Hypothalamus (tissue), 51 donors: Measurements from ENCODE around the gene SSH2.

Experiments used
- DNase-seq, 51 donors: peaks; one replicate each; lab custom pipeline; 2025; lab: John Stamatoyannopoulos, UW

The SSH2 gene

GRCh38 chr17:29844339-29845048 is 85.5 kb downstream of the SSH2 start:
- DNase-seq, result no peak

GRCh38 chr17:29840884-29841283 is 89.1 kb downstream of the SSH2 start:
- DNase-seq, result no peak

- DNase-seq, result no peak
These were observed 90.4 kb downstream of the SSH2 start for GRCh38 chr17:29839656-29840055.

- DNase-seq, result peak in 21 of 51 donors; percentile 2 to 48 (median 16)
These were observed 91.1 kb downstream of the SSH2 start for GRCh38 chr17:29838961-29839360.

GRCh38 chr17:29837531-29837930 is 92.5 kb downstream of the SSH2 start:
- no peak for DNase-seq

- no peak for DNase-seq
These were observed 93.4 kb downstream of the SSH2 start for GRCh38 chr17:29836643-29837042.

- no peak for DNase-seq
These were observed 94.3 kb downstream of the SSH2 start for GRCh38 chr17:29835435-29836351.

GRCh38 chr17:29833801-29834200 is 96.2 kb downstream of the SSH2 start:
- DNase-seq, result no peak

GRCh38 chr17:29828676-29829284 is 101.2 kb downstream of the SSH2 start:
- DNase-seq, result no peak

- DNase-seq, result no peak
These were observed 102.8 kb downstream of the SSH2 start for GRCh38 chr17:29827179-29827578.

GRCh38 chr17:29826114-29826692 is 103.8 kb downstream of the SSH2 start:
- no peak for DNase-seq

GRCh38 chr17:29825604-29826003 is 104.4 kb downstream of the SSH2 start:
- no peak for DNase-seq

GRCh38 chr17:29821897-29822296 is 108.1 kb downstream of the SSH2 start:
- no peak for DNase-seq

GRCh38 chr17:29820425-29820824 is 109.6 kb downstream of the SSH2 start:
- DNase-seq, result no peak

GRCh38 chr17:29807520-29808361 is 122.3 kb downstream of the SSH2 start:
- DNase-seq, result peak in 36 of 51 donors; percentile 0 to 70 (median 36)

GRCh38 chr17:29802246-29802645 is 127.8 kb downstream of the SSH2 start:
- DNase-seq, result no peak

- DNase-seq, result no peak
These were observed 129.6 kb downstream of the SSH2 start for GRCh38 chr17:29800457-29800856.

- no peak for DNase-seq
These were observed 133.4 kb downstream of the SSH2 start for GRCh38 chr17:29796652-29797051.

- no peak for DNase-seq
These were observed 136.5 kb downstream of the SSH2 start for GRCh38 chr17:29793501-29793900.
